NCI-H446 treated with DMSO at 0.1 percent for 48 hours (cell line): ENCODE results near the gene DYNC1I1.
A peak's percentile ranks its signal among the peaks of the same experiment; 100 is the strongest.

Source experiments
- DNase-seq: peaks from one replicate; lab custom pipeline; 2025; lab: John Stamatoyannopoulos, UW

DYNC1I1 gene

DNA sequence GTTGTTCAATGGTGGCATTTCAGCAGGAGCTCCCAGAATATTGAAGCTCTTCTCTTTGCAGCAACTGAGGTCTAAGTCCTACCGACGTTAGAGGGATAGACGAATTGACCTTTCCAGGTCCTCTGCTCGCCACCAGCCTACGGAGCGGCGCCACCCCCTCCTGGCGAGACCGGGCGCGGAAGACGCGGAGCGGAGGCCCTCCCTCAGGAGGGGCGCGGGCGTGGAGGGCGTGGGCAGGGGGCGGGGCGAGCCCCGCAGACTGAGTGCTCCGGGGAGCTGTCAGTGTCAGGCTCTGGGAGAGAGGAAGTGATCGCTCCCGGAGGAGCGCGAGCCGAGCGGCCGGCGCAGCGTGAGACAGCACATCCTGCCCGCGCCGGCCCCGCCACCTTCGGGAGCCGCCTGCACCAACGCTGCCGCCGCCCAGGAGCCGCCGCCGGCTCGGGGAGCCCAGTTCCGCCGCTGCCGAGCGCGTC lies at the start of gene DYNC1I1:
DYNC1I1 (plus strand) TSS at position 257 of the 473 bp plus-strand sequence. CDS start 32,176 bp downstream, outside the sequence.
- no peak for DNase-seq

DNA sequence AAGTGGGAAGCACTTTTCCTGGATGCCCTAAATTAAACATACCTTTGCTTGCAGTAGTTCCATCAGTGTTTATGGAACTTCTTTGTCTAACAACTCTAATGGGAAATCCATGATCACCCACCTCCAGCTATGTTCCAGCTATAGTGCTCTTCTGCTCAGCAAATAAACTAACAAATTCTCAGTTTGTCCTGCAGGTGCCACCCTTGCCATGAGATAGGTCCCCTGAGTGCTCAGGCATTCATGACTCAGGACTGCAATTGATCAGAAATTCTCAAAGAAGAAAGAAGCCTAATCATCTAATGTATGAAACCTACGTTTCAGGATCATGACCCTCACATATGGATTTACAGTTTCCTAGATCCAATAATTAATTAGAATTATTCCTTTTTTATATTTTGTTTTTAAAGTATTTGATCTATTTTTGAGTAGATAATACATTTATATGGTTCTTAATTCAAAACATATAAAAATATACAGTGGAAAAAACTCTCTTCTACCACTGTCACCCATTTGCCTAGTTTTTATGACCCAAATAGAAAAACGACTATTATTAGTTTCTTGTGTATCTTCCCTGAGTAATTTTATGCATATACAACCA lies 48.7 kb upstream of the DYNC1I1 start:
- DNase-seq = no peak

DNA sequence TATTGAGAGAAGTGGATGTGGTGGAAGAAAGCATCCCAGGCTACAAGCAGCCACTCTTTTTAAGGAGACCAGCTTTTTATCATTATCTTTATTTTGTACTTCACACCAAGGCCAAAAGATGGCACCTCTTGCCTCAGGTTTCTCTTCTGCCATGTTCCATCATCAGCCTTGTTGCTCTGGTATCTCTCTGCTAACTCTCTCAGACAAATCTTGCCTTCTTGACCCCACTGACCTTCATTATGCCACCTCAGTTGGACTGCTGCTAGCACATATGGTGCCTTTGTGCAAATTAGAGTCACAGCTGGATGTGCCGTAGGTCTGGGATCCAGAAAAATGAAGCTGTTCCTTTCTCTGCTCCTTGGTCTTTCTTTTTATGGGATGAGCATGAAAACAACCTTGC lies 47.1 kb upstream of the DYNC1I1 start:
- peak; percentile 6 for DNase-seq

DNA sequence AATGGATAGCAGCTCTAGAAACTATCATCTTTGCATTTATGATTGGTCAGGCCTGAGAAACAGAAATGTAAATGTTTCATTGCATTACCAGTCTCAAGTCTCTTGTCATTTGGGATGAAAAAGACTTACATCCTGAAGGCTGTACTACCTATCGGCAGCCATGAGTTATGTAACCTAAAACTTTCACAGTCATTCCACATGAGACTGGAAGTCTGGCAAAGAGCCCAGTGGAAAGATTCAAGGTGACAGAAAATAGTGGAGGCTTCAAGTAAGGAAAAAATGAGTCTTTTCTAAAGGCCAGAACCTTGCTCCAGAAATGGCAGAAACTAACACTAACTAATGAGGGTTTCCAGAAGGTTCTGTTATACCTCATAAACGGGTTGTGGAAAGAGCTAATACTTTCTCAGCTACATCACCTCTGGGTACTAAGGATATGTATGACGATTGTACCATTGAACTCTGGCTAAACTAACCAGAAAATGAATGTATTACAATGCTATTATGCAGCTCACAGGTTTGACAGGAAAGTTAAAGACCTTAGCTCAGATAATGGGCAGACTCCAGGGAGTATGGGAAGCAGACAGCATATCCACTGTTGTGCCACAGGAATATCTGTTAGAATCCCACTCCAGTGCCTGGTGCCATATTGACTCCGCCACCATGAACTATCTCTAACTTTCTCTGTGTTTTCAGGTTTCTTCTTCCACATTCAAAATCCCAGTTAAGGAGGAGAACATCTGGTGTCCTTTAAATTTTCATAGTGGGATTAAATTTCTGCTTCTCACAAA lies 41.7 kb upstream of the DYNC1I1 start:
- DNase-seq = no peak

DNA sequence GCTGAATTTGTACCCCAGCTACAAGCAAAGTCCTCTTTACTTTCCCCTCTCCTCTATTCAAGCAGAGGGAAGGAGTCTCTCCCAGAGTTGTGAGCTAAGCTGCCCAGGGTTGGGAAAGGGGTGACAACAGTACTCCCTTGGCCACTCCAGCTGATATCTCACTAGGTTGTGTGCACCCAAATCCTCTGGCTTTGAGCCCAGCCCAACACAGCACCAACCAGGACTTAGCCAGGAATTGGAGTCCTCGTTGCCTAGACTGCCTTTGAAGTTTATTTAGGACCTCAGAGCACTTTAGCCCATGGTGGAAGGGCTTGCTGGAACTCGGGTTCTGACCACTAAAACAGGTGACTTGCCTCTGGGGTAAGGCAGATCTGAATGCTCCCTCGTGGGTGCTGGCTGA lies 35.7 kb upstream of the DYNC1I1 start:
- DNase-seq = no peak

DNA sequence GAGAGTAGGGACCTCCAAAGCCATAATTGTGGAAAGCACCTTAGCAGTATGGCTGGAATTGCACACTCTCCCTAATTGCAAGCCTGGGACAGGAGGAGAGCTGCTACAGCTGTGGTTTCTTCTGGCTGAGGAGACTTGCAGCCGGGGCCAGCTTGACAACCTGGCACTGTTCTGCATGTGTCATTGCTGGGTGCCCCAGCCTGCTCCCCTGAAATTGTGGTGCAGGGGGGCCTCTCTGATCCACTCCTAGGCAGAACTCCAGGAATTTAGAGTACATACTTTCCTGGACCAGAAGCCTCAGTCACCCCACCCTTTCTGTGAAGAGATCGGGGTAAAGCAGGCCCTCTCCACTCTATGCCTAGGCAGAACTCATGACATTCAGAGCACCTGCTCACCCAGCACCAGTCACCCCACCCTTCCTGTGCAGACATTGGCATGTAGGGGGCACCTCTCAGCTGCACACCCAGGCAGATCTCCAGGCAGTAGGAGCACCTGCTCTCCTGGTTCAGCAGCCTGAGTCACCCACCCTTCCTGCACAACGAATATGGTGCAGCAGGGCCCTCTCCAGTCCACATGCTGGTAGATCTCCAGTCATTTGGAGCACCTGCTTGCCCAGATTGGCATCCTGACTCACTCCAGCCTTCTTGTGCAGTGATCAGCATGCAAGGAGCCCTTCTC lies 34.4 kb upstream of the DYNC1I1 start:
- no peak for DNase-seq

DNA sequence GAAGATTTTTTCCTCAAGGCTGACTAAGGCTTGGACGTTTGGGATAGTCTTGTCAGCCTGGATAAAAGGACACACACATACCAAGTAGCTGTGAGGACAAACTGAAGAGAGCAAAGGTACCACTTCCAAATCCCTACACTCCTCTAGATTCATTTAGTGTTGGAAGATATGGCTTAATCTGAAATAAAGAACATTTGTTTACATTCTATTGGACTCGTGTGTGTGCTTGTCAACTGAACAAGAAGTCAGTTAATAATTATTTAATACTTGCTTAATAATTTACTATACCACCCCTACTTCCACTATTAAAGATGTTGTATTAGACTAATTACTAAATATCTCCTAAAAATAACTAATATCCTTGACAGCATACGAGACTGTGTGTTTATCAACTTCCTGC lies 23.3 kb upstream of the DYNC1I1 start:
- DNase-seq = no peak

DNA sequence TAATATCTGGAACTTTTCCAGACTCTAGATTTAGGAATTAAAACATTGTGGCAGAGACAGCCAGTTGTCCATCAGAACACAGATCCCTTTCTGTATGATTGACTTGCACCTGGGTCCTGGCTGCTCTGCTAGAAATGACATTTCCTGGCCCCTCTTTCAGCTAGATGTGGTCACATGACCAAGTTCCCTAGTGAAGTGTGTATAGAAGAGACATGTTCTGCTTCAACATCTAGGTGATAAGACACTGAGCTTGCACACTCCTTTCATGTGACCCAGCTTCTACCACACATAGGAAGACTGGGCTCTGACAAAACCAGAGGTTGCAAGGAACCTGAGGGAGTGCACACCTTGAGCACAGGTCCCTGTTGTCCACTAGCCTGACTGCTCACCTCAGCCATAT lies 22.8 kb upstream of the DYNC1I1 start:
- DNase-seq = no peak

DNA sequence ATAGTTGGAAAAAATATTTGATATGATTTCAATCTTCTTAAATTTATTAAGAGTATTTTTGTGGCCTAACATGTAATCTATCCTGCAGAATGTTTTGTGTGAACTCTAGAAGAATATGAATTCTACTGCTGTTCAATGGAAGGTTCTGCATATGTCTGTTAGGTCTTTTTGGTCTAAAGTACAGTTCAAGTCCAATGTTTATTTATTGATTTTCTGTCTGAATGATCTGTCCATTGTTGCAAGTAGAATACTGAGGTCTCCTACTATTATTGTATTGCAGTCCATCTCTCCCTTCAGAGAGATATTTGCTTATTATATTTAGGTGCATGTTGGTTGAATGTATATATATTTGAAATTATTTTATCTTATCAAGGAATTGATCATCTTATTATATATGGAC lies 18.9 kb upstream of the DYNC1I1 start:
- no peak for DNase-seq

DNA sequence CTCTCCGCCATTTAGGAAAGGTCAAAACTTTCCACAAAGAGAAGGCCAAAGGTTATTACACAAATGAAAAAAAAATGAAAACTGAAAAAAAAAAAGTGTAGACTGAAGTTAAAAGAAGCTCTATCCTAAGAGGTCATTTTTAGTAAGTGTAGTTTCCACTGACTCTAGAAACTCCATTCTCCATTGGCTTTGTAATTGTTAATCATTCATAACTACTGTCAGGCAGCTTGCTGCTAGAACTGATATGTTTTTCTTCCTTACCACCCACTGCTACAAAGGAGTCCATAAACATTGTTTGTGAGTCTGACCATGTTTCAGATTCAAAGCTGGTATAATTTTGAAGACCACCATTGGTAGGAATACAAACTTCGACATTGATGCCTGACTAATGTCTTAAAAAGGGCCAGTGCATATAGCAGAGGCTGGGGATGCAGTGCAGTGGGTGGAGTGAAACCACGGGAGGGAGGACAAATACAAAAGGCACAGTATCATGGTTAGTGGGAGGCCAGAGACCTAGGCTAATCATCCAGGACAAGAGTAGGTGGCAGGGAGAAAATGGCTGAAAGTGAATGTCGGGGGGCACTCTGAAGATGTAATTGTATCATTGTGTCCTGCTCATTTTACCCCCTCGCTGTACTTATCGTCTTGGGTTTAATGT lies 16.9 kb upstream of the DYNC1I1 start:
- no peak for DNase-seq

DNA sequence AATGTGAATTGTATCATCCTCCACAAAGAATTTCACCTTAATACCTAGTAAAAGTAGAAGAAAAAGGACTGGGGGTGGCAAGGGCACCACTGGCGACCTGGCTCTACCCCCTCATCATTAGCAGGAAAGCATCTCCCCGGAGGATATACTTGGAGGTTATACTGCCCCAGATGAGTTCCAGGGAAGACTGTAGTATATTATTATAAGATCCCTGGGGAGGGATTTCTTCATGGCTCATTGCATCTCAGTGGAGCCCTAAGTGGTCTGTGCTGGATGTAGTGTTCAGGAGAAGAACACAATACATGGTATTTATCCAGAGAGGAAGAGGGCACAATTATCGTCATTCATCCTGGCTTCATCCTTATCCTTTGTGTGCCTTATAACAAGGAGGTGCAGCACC lies 14.2 kb upstream of the DYNC1I1 start:
- no peak for DNase-seq

DNA sequence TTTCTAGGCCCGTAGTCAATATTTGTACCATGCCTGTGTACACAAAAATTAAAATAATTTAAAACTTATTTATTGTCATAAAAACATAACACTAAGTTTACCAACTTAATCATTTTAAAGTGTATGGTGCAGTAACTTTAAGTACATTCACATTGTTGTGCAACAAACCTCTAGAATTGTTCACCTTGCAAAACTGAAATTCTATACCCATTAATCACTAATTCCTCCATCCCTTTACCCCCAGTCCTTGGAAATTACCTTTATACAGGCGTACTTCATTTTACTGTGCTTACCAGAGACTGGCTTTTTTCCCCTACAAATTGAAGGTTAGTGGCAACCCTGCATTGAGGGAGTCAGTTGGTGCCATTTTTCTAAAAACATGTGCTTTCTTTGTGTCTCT lies 6.3 kb upstream of the DYNC1I1 start:
- no peak for DNase-seq

DNA sequence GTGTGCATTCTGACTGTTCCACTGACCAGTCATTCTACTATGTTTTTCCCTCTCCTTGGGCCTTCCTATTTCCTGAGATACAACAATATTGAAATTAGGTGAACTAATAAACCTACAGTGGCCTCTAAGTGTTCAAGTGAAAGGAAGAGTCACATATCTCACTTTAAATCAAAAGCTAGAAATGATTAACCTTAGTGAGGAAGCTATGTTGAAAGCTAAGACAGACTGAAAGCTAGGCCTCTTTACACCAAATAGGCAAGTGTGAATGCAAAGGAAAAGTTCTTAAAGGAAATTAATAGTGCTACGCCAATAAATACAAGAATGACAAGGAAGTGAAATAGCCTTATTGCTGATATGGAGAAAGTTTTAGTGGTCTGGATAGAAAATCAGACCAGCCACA lies 5.7 kb upstream of the DYNC1I1 start:
- no peak for DNase-seq

DNA sequence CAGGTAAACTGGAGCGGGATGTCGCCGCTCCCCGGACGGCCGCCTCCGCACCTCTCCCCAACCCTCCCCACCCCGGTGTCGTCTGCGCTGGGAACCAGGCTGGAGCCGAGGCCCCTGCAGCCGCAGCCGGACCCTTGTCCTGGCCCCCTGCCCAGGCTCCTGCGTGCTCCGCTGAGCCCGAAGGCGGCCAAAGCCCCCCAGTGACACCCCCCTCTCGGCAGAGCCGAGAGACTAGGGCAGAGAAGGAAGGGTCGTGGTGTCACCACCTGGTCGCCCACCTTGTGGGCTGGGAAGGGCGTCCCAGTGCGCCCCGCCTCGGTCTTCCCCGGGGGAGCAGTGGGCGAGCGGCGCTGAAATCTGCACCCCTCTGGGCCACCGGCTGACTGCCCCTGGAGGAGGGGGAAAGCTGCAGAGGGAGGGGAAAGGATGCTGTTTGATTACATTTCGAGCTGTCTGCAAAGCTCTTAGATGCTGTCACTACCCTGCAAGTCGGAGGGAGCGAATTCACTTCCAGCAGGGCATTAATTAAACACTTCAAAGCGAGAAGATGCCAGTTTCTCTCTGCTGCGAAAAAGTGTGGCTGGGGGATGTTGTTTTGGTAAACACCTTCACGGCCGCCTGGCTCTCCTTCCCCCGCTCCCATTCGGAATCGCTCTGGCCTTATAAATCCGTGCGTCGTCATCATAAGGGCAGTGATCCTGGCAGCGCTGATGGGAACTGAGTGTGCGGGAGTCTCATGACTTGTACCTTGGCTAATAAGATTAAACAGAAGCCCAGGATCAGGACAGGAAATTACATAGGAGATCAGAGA lies 622 bp downstream of the DYNC1I1 start:
- DNase-seq = no peak

DNA sequence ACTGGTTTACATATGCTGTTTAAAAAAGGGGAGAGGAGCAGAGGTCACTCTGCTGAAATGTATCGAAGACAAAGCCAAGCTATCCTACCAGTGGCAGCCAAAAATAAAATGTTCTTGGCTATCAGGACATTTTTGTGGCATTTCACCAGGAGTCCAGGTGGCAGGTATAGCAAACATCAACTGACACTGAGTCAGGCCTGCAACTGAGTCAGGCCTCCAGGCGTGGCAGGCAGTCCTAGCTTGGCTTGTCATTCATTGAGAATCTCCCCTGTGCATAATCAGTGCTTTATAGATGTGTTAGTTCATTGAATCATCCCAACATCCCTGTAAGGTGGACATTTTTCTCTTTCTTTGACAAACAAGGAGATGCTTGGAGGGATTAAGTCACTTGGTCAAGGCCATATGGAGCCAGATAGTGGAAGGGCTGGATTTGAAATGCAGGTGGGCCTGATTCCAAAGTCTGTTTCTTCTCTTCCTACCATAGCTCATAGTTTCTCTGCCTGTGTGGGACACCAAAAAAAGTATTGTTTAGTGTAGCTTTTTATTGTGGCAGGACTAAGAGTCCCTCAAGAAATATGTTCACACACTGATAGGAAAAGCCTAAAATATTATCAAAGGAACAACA lies 4.3 kb downstream of the DYNC1I1 start:
- no peak for DNase-seq

DNA sequence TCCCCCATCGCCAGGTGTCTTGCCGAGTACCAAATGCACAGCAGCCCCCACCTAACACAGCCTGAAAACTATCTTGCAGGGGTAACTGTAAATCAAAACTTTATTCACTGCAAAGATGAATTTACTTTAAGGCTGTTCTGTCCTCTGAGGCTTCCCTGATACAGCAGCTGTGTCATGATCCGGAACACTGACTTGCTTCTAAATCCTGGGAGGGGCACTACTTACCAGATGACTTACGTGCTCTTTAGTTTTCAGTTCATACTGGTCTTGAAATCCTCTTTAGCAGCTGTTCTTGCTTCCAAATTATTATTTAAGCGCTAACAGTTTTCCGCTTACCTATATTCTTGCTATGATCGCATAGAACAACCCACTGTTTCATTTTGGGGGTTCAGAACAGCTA lies 4.9 kb downstream of the DYNC1I1 start:
- DNase-seq = no peak

DNA sequence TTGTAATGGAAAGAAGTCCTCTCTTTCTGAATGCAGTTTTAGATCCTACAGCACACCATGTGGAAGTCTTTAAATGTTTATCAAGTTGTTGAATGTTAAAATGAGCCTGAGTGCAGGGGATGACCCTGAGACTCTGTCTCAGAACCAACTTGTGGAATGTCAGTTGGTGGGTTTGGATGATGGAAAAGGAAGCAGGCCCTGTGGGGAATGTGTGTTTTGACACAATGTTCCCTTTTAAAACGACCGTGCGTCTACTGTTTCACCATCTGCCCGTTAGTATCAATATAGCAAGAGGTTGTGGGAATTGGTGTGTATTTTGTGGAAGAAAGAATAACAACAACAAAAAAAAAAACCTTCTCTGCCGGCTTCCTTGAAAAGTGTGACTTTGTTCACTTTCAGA lies 8.3 kb downstream of the DYNC1I1 start:
- DNase-seq = no peak

DNA sequence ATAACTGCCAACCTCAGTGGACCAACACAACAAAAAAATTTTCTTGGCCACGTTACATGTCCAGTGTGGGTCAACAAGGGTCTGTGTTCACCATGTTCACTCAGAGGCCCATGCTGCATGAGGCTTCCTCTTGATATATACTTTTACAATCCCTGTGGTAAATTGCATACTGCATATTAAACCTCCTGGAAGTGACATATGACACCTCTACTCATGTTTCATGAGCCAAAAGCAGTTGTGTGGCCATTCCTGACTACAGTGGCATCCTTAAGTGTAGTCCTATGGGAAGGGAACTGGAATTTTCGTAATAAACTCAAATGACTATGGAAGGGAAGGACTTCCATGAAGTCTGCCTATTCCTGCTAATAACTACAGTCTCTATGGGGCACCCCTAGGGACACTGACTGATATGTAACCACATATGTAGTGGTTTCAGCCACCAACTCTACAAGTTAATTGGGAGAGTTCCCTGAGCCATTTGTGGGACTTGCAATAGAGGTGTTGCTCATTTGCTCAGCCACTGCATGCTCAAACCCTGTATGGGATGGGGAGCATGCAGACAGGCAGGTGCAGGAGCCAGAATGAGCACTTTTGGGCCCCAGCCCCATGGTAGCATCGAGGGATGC lies 9.7 kb downstream of the DYNC1I1 start:
- DNase-seq = no peak

DNA sequence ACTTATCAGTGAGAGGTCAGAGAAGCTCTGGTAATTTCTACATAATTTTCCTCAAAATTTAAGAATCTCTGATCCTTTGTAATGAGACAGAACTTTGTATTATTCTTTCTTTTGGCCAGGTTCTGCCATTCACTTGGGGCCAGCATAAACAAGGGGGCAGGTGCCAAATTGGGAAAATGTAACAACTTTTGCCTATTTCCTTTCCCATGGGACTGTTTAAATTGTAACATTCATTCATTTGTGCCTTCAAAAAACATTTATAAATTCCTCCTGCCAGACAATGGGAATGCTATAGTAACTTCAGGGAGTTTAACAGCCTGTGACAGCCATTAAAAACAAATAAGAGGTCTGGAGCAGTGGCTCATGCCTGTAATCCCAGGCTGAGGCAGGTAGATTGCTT lies 12.4 kb downstream of the DYNC1I1 start:
- no peak for DNase-seq

DNA sequence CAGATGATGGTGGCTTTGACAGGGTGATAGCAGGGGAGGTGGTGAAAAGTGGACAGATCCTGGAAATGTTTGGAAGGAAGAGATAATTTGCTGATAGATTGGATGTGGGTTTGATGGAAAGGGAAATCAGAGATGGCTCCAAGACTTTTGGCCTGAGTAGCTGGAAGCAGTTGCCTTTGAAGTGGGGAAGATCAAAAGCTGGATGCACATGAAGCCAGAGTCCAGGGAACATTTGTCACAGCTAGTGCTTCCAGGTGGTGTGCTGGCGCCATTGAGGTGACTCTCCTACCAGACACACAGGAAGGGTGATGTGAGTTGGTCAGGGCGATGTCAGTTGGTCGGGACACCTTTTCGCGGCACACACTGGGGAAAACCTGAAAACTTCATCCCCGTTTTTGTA lies 15.9 kb downstream of the DYNC1I1 start:
- no peak for DNase-seq

DNA sequence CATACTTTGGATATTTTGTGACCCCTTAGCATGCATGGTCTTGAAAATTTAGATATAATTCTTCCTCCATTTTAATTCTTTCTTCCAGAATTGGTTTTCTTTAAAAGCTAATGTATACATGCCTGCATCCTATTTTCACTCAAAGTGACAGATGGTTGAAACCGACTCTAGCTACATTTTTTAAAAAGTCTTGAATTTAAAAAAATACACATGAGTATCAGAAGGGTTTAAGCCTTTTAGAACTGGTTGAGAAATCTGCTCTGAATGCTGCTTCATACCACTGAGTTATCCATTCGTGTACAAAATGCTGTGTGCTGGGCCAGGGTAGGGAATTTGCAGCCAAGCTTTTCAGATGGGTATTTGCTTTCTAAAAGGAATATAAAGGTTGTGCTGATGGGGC lies 16.5 kb downstream of the DYNC1I1 start:
- no peak for DNase-seq
